HG03097 (cell line): ENCODE results near the gene PRM2.
"Not testable (repeated sequence)": the region's sequence is repeated elsewhere in the genome, so short reads cannot be mapped to it uniquely, and the experiment has no call there.

Source experiments
- ATAC-seq: cut with Tn5 transposase; IDR thresholded peaks from one replicate; pipeline ENCODE4 v1.9.1; 2021; ENCODE audit not compliant: unreplicated experiment, low FRiP score

The PRM2 gene

DNA sequence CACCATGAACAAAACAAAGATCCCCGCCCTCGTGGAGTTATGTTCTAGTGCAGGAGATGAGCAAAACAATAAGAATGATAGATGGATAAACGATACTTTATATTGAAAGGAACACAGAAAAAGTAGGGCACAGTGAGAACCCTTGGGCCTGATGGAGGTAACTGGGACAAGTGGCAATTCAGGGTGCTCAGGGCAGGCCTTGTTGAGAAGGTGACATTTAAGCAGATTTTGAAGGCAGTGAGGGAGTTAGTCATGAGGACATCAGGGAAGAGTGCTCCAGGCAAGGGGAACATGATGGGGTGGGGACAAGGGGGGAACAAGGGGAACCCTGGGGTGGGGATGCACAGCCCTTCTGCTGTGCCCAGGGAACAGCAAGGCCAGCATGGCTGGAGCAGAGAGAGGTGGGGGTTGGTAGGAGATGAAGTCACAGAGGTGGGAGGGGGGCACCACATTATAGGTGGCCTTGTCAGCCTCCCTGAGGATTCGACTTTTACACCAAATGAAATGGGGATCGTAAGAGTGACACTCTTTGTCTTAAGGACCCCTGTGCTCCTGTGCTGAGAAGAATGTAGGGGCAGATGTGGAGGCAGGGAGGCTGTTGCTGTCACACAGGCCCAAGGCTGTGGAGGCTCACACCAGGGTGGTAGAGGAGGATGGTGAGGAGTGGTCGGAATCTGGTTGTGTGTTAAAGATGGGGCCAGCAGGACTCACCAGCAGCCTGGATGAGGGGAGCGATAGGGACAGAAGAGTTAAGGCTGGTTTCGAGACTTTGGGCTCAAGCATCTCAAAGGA is 14.0 kb upstream of the PRM2 start:
- ATAC-seq = no peak

DNA sequence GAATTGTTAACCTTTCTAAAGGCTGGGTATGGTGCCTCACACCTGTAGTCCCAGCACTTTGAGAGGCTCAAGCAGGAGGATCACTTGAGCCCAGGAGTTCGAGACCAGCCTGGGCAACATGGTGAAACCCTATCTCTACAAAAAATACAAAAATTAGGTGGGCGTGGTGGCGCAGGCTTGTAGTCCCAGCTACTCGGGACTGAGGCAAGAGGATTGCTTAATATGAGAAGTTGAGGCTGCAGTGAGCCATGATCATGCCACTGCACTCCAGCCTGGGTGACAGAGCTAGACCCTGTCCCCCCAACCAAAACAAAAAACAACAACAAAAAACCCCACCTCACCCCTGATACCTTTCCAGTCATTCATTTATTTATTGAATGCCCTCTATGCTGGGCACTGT is 13.4 kb upstream of the PRM2 start:
- not testable (repeated sequence) for ATAC-seq

DNA sequence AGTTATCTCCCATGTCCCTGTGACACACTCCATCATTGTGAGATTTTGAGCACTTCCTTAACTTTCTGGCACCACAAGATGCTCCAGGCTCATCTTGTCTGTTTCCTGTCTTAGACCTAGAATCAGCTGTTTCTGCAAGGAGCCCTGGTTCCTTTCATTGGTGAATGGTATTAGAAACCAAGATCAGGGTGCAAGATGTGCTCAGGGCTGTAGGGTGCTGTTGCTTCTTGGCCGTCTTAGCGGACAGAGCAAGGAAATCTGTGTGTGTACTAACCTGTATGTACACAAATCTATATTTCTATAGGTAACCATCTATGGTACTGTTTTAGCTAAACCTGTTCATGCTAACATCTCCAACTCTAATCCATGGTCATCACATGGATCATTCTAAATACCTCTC is 12.9 kb upstream of the PRM2 start:
- ATAC-seq = no peak

DNA sequence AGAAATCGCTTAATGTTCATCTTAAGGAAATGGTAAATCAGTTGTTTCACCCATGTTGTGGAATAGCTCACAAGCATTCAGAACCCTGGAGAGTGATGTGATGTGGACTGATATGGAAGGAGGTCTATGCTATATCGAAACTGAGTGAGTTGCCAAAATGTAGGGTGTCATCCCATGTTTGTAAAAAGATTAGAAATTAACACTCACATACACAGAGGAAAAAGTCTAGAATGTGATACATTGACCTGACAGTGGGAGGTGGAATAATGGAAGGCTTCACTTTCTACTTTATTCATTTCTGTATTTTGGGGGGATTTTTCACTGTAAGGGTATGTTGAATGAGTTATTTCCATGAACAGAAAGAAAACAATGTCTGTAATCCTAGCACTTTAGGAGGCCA is 9.6 kb upstream of the PRM2 start:
- ATAC-seq = no peak

DNA sequence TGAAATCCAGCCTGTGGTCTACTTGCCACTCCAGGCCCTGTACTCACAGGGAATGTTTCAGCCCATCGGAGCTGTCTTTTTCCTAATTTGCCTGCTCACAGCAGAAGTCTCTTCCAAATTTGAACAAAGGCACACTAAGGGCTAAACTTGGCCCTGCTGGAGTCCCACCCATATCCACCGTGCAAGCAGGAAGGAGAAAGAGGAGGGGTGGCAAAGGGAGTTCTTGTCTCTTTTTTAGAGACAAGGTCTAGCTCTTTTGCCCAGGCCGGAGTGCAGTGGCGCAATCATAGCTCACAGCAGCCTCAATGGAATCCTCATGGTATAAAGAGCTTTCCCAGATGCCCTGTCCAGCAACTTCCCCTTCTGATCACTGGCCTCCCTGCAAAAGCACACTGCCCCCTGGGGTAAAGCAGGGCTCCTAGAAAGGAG is 7.6 kb upstream of the PRM2 start:
- no peak for ATAC-seq

DNA sequence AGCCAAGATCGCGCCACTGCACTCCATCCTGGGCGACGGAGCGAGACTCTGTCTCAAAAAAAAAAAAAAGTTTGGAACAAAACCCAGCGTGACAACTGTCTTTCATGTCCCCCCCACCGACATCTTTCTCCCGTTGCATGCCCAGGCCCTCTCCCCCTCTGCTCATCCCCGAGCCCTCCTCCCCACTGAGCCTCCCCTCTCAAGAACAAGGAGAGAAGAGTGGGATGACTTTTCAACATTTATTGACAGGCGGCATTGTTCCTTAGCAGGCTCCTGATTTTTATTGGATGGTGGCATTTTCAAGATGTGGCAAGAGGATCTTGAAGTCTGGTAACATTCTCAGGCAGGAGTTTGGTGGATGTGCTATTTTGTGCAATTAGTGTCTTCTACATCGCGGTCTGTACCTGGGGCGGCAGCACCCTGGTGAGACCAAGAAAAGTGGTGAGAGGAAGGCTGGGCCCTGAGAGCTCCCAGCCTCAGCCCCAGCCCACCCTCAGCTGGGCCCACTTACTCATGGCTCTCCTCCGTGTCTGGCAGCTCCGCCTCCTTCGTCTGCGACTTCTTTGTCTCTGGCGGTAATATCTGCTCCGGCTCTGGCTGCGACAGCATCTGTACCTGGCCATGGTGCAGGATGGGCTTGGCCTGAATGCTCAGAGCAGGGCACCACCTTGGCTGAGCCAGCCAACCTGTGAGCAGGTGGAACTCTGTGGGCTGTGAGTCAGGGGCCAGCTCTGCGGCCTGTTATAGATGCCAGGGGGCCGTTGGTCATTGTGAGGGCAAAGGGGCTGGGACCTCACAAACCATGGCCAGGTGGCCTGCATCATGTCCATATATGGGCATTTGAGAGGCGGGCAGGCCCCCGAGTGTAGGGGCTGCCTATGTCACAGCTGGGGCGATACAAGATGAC is 4.6 kb upstream of the PRM2 start, which contains the start of gene PRM1:
Gene PRM1, minus strand, starts transcription at position 715 of the 907 bp plus-strand sequence. Its CDS starts 92 bp downstream, at position 623.
- no peak for ATAC-seq

DNA sequence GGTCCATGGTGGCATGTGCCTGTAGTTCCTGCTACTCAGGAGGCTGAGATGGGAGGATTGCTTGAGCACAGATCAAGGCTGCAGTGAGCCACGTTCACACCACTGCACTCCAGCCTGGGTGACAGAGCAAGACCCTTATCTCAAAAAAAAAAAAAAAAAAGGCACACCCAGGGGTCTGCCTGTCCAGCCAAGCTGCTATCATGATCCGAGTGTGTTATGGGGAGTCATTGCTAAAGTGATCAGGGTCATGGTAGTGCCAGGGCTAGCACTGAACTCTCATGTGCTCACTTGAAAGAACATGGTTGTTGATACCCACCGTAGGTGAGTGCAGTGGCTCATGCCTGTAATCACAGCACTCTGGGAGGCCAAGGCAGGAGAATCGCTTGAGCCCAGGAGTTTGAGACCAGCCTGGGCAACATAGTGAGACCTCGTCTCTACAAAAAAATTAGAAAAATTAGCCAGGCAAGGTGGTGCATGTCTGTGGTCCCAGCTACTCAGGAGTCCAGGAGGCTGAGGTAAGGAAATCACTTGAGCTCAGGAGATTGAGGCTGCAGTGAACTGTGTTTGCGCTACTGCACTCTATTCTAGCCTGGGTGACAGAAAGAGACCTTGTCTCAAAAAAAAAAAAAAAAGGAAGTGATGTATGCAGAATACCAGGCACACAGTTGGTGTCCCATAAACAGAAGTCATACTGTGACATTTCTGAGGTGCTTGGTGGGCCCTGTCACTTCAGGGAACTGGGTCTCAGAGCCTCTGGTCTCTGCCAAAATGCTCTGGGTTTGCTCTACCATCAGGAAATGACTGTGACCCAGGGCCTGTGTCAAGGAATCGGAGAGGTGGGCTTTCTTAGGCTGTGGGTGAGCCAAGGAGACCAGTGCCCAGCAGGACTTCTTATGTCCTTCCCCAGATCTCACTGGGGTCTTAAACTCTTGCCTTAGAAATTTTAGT is 2.7 kb upstream of the PRM2 start:
- ATAC-seq = no peak

DNA sequence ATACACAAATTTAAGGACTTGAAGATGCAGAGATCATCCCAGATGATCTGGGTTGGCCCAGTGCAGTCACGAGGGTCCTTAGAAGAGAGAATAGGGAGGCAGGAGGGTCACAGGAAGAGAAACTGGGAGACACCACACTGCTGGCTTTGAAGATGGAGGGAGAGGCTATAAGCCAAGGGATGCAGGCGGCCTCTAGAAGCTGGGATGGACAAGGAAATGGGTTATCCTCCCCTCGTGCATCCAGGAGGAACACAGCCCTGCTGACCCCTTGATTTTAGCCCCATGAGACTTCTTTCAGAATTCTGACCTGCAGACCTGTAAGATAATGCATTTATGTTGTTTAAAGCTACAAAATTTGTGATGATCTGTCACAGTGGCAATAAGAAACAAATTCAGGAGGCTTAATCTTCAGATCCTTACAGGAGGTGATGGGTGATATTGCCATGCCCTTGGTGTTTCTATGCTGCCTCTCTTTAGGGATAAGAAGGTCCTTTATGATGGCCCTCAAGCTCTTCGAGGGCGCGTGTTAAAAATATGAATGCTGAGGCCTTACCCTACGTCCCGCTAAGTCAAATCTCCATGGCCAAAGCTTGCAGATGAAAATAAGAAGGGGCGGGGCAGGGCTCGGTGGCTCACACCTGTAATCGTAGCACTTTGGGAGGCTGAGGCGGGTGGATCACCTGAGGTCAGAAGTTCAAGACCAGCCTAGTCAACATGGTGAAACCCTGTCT is 1.5 kb upstream of the PRM2 start:
- no peak for ATAC-seq

DNA sequence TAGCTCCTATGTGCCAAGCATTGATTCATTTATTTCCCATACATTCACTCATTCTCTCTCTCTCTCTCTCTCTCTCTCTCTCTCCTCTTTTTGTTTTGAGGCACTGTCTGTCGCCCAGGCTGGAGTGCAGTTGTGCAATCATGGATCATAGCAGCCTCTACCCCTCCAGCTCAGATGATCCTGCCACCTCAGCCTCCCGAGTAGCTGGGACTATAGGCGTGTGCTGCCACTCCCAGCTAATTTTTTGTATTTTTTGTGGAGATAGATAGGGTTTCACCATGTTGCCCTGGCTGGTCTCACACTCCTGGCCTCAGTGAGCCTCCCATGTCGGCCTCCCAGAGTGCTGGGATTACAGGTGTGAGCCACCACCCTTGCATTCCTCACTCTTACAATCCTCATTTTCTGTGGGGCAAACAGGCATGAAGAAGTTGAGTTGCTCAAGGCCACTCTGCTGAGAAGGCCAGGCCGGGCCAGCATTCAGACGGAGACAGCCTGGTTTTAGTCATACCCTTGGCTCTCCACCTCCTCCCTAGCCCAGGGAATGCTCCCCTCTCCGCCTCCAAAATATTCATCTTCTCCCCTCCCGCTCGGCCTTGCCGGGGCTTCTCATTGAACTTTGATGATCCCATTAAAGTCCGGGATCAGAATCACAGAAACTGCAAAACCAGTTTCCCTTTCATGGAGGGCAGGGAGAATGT is 765 bp upstream of the PRM2 start:
- ATAC-seq = no peak

DNA sequence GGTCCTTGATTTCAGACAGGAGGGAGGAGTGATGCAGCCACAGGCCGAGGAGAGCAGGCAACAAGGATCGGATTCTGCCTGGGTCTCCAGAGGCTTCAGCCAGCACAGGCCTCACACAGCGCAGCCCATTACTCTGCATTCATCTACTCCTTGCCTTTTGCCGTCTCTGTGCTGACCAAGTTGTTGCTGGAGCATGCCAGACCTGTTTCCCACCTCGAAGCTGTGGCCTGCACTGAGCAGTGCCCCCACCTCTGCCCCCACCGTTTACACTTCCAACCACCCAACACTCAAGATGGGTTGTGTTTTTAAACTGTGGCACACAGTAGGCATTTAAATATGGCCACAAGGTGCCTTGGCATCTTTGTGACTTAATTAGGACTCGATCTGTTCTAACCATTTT is 1.3 kb downstream of the PRM2 start:
- no peak for ATAC-seq

DNA sequence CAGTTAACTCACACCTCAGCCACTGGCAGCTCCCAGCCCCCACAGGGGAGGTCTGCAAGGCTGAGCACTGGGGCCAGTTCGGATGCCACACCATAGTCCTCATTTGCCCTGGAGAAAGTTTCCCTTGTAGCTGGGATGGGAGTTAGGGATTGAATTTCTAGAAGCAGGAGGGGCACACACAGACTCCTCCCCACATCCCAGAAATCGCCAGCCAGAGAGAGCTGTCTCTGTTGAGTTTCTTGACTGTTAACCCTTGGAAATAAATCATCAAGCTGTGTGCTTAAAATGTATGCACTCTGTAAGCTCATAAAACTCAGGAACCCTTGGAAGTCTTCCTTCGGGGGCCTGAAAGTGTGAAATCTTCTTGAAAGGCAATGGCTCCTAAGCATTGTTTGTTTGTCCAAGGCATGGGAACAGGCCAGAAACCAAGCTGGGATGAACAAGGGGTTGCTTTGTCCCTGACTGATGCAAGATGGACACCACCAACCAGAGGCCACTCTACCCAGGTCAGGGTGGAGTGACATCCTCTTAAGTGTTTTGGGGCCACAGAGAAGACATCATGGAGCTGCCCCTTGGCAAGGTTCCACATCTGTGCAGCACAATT is 2.5 kb downstream of the PRM2 start:
- no peak for ATAC-seq

DNA sequence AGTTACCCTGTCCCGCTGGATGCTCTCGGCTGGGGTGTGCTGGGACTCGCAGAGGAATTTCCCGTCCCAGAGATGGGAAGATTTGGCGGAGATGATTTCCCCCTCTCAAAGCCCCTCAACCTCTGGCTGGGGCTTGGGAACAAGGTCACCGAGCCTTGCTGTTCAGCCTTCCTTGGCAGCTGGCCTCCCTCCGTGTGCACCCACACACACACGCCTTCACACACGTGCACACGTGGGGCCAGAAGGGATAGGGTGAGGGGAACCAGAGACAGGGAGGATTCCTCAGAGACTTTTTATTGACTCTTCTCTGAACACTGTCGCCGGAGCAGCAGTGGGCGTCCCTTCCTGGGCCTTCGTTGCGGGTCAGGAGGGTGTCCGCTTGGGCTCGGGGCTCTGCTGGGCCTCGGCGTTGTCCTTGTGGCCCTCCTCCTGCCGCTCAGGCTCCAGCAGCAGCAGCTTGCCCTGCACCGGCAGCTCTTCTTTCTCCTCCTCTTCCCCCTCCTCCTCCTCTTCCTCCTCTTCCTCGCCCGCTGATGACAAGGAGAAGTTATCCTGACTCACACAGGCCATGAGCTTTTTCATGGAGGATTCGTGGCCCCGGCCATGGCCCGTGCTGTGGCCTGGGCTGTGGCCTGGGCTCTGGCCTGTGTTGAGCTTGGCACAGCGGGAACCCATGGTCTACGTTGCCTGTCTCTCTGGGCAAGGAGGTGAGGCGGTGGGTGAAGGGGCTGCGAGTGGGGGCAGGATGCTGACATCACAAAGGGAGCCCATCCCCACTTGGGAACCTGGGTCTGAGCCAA is 3.2 kb downstream of the PRM2 start, which contains the start of gene PRM3:
Gene PRM3, minus strand, starts transcription at position 709 of the 800 bp plus-strand sequence. Its CDS starts 34 bp downstream, at position 675.
- ATAC-seq = no peak

DNA sequence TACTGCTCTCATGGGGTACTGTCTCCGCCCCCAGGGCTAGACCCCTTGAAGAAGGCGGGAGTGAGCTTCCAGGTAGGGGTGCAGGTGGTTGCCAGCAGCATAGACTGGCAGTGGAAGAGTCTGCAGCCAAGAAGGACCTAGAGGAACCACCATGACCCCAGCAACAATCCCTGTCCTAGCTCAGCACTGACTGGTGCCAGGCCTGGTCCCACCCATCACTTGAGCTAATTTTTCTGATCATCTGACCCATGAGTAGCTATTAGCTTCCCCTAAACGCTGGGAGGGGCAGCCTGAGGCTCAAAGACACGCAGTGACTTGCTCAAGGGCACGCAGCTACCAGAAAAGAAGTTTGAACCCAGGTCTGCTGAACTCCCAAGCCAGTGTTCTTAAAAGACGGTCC is 3.8 kb downstream of the PRM2 start:
- no peak for ATAC-seq

DNA sequence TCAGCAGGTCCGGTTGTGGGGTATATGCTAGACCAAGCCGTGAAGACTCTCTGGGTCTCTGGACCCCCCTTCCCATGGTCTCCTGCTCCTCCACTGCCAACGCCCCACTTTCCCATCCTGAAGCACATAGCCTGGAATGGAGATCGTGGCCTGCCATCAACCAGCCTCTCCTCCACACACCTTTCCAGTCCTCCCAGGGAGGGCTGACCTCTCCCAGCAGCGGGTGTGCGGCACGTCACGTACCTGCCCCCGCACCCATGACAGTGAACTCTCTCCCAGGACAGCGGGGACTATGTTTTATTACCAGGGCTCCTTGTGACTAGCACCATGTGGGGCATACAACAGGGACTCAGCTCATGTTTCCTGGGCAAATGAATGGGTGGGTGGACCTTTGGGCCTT is 4.7 kb downstream of the PRM2 start:
- ATAC-seq = no peak

DNA sequence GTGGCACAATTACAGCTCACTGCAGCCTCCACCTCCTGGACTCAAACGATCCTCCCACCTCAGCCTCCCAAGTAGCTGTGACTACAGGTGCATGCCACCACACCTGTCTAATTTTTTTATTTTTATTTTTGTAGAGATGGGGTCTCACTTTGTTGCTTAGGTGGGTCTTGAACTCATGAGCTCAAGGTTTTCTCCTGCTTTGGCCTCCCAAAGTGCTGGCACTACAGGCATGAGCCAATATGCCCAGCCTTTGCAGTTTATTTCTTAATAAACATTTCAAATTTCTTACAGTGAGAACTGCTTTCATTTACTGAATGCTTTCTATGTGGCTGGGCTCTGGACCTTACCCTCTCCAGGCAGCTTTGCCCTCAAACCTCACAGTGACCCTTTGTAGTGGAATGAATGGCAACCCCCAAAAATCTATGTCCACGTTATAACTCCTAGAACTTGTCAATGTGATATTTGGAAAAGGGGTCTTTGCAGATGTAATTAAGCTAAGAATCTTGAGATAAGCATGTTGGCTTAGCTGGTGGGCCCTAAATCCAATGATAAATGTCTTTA is 5.6 kb downstream of the PRM2 start:
- ATAC-seq = no peak

DNA sequence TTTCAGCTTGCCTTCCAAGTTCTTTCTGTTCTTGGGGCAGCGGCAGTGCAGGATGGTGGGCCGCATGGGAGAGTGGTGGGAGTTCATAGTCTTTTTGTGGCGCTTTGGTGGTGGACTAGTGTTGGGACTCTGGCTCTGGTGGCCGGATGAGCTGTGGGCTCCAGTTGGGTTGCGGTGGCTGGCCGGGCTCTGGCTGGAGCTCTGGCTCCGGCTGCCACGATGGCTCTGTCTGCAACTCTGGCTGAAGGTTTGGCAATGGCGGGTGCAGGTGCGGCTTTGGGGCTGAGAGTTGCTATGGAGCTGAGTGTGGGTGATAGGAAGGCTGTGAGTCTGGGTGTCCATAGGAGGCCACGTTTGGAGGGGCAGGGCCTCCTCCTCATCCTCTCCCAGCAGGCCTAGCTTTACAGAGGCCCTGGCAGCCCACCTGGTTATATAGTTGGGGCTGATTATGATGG is 7.3 kb downstream of the PRM2 start, which contains the start of gene TNP2:
Gene TNP2, minus strand, starts transcription at position 405 of the 455 bp plus-strand sequence. Its CDS starts 63 bp downstream, at position 342.
- no peak for ATAC-seq

DNA sequence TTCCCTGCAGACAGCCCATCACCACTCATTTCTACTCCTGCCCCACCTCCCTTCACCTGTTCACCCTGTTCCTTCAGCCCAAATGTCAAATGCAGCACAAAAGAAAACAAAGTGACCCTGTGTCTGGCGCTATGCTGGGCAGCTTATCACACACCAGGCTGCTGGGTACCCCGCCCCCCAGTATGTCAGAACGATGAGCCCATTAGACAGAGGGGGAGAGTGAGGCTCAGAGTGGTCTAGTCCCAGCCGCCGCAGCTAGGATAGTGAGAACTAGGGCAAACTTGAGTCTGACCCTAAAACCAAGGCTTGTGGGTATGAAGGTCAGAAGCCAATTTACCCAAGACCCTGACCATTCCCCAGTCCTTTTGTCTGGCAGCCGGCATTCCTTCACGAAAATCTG is 11.2 kb downstream of the PRM2 start:
- no peak for ATAC-seq
